Measurements from ENCODE around the gene UBXN10.

The UBXN10 gene

GRCh38 chr1:20152599-20152930, 33.3 kb upstream of the UBXN10 start:
- DNase-seq = no peak

- DNase-seq = peak; percentile 17
These were observed 32.9 kb upstream of the UBXN10 start for GRCh38 chr1:20153000-20153418.

GRCh38 chr1:20154301-20154831, 31.5 kb upstream of the UBXN10 start:
- DNase-seq = peak; percentile 61

GRCh38 chr1:20158358-20159070, 27.4 kb upstream of the UBXN10 start:
- no peak for DNase-seq

- no peak for DNase-seq
These were observed 25.9 kb upstream of the UBXN10 start for GRCh38 chr1:20160034-20160433.

- no peak for DNase-seq
These were observed 21.1 kb upstream of the UBXN10 start for GRCh38 chr1:20164694-20165202.

GRCh38 chr1:20165522-20165951, 20.4 kb upstream of the UBXN10 start:
- DNase-seq = no peak

GRCh38 chr1:20166051-20166450, 19.8 kb upstream of the UBXN10 start:
- no peak for DNase-seq

GRCh38 chr1:20167126-20167525, 18.8 kb upstream of the UBXN10 start:
- no peak for DNase-seq

- no peak for DNase-seq
These were observed 17.1 kb upstream of the UBXN10 start for GRCh38 chr1:20168564-20169491.

GRCh38 chr1:20169932-20170331, 16.0 kb upstream of the UBXN10 start:
- DNase-seq = no peak

GRCh38 chr1:20172033-20172590, 13.8 kb upstream of the UBXN10 start:
- no peak for DNase-seq

- no peak for DNase-seq
These were observed 10.8 kb upstream of the UBXN10 start for GRCh38 chr1:20174937-20175666.

GRCh38 chr1:20178634-20179370, 7.1 kb upstream of the UBXN10 start:
- no peak for DNase-seq

- no peak for DNase-seq
These were observed 6.3 kb upstream of the UBXN10 start for GRCh38 chr1:20179371-20180128.

- no peak for DNase-seq
These were observed 5.6 kb upstream of the UBXN10 start for GRCh38 chr1:20180129-20180843.

GRCh38 chr1:20180844-20181207, 5.1 kb upstream of the UBXN10 start:
- no peak for DNase-seq

GRCh38 chr1:20182415-20182814, 3.5 kb upstream of the UBXN10 start:
- DNase-seq = no peak

GRCh38 chr1:20183035-20183434, 2.9 kb upstream of the UBXN10 start:
- no peak for DNase-seq

- DNase-seq = no peak
These were observed 2.2 kb upstream of the UBXN10 start for GRCh38 chr1:20183616-20184271.
